EH (cell line): ENCODE results near the gene ZC3H11A.

Experiments
- DNase-seq: peaks from one replicate; pipeline ENCODE4 v3.0.0-alpha.2; 2015; ENCODE audit warnings: low read depth

The ZC3H11A gene

DNA sequence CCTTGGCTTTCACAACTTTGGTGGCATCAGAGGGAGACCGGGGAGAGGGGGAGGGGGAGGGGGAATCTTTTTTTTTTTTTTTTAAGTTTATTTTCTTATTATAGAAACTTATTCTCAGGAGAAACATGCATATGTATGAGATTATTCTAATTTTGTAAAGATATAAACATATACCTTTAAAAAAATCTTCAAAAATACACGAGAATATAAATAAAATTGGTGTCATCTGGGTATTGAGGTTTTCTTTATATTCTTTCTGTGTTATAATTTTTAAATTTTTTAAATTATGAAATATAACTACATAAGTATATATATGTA lies 47.1 kb downstream of the ZC3H11A start:
- DNase-seq, result no peak

DNA sequence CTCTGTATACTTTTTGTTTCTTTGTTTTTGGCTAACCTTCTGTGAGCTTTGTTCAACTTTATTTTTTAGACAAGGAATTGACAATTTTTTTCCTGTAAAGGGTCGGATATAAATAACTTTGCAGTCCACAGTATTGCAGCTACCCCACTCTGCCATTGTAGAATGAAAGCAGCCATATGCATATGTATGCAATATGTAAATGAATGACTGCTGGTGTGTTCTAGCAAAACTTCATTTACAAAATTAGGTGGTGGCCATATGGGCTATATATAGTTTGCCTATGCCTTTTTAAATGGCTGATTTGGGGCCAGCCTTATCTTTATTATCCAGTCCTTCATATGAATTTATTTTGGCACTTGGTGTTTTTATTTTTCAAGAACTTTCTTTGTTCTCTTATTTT lies 48.0 kb downstream of the ZC3H11A start:
- DNase-seq, result no peak
